HG03066 (cell line): ENCODE data around the gene UBE2Q2.
A peak's percentile ranks its signal among the peaks of the same experiment; 100 is the strongest.
"Not testable (repeated sequence)": the region's sequence is repeated elsewhere in the genome, so short reads cannot be mapped to it uniquely, and the experiment has no call there.

ENCODE experiments used
- ATAC-seq: cut with Tn5 transposase; IDR thresholded peaks from one replicate; pipeline ENCODE4 v1.9.1; 2021; ENCODE audit warnings: low read depth; ENCODE audit not compliant: unreplicated experiment

Gene UBE2Q2

DNA sequence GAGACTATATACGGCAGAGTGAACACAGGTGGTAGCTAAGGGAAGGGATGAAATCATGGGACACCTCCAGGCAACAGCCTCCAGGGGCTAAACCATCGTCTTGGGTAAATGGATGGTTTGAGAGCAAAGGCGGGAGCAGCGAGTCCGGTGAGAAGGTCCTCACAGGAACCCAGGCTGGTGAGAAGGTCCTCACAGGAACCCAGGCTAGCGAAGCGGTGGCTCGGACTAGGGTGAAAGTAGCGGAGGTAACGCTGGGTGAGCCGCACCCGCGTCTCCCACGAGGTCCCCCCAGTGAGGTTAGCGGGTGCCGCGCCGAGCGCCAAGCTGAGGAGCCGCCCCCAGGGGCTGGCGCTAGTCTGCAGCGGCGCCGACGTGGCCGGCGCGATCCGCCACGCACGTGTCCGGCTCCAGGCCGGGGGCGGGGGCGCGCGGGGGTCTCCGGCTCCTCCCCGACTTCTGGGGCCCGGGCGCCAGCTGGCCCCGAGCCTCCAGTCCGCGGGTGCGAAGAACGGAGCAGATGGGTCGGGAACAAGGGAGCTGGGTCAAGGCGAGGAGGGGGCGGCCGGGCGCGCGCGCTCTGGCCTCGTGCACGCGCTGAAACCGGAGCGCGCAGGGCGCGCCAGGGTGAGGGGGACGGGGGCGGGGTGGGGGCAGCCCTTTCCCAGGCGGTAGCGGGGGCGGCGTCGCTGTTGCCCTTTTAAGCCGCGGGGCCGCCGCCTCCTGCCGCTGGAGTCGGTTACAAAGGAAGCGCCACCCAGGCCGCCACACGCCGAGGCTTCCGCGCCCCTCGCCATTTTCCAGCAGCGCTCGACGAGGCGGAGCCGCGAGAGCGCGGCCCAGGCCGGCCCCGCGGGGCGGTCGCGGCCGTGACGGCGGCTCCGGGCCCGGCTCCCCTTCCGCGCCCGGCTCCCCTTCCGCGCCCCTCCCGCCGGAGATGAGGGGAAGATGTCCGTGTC, at the start of gene UBE2Q2:
Gene UBE2Q2, plus strand, starts transcription at position 726 of the 956 bp plus-strand sequence. Its CDS starts 220 bp downstream, at position 946.
- ATAC-seq: peak; percentile 57

DNA sequence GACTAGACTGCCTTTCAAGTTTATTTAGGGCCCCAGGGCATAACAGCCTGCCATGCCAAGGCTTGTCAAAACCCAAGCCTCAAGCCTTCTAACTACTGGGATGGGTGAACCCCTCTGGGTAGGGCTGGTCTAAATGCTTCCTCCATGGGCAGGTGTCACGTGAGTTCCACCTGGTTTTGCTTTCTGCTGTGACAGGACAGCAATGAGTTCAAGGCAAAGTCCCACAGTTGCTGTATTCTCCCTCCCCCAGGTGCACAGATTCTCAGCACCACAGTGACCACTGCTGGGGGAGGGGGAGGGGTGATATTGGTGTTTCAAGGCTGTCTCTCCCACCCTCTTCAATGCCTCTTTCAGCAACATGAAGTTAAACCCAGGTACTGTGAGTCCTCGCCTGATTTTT, 46.9 kb upstream of the UBE2Q2 start:
- no peak for ATAC-seq

DNA sequence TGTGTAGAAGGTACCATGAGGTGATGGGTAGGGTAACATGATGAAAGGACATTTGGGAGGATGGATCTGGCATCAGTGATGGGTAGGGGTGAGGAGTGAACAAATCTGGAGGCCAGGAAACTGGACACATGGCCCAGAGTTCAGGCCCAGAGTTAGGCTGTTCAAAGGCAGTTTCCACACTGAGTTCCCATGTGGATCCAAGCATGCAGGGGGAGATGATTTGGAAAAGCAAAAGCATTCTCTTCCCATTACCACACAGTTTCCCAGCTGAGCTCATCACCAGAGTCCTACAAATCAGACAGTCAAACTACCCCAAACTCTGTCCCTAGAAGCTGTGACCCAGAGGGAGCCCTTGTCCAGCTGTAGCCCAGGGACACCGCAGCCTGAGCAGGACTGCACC, 46.1 kb upstream of the UBE2Q2 start:
- not testable (repeated sequence) for ATAC-seq

DNA sequence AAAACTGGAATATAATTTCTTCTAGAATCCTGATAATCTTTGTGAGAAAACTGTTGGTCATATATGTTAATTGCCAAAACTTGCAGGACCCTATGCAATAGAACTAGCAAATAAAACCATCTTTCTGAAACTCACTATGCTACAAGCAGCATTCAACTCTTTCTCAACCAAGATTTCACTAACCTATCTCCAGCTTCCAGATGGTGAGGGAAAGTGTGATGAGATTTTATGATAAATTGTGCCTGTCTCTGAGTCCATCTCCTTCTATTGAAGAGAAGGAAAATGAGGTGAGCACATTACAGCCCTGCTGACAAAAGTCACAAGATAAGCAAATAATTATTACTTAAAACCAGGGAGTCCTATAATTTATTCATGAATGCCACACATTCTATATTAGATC, 44.1 kb upstream of the UBE2Q2 start:
- no peak for ATAC-seq

DNA sequence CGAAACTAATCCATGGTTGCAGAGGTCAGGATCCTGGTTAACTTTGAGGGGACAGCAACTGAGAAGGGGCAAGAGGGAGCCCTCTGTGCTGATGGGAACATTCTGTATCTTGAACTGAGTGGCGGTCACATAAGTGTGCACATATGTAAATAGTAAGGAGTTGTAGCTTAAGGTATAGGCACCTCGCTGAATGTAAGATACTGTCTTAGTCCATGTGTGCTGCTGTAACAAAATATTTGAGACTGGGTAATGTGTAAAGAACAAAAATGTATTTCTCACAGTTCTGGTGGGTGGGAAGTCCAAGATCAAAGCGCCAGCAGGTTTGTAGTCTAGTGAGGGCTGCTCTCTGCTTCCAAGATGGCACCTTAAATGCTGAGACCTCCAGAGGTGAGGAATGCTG, 42.8 kb upstream of the UBE2Q2 start:
- not testable (repeated sequence) for ATAC-seq

DNA sequence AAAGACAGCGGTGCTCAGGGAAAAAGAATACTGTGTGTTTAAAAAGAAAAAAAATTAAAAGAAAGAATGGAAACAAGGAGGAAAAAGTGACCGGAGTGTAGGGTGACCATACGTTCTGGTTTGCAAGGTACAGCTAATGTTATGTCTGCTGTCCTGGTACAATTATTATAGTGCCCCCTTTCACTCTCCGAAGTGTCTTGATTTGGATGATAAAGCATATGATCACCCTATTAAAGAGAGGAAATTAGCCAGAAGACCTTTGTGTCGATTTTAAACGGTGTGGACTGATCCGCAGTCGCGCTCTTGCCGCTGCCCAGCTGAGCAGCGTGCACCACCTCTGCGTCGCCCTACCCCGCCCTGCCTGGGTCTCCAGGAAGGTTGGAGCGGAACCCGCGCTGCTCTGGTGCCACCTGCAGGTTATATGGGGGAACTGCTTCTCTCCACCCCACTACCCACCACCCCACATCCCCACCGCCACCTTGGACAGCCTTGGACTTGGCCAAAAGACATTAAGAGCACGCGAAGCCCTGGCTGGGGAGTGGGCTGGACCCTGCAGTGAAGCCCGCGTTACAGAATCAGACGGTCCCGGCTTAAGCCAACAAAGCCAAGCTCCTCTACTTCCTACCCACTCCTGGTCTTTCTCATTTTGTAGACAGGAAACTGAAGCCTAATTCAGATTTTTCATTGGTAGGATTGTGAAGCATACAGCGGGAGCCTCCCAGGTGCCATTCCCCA, 41.2 kb upstream of the UBE2Q2 start:
- ATAC-seq: peak; percentile 63

DNA sequence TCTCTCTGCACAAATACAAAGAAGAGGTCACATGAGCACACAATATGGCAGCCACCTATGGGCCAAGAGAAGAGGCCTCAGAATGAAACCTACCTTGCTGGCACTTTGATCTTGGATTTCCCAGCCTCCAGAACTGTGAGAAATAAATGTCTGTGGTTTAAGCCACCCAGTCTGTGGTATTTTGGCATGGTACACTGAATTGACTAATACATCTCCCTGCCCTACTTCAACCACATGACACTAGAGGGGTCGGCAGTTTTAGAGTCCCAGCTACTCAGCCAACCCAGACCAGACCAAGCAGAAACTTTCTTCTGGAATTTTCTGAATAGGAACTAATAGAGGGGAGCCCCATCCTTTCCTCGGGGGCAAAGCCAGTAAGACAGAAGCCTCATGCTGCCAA, 35.8 kb upstream of the UBE2Q2 start:
- ATAC-seq: not testable (repeated sequence)

DNA sequence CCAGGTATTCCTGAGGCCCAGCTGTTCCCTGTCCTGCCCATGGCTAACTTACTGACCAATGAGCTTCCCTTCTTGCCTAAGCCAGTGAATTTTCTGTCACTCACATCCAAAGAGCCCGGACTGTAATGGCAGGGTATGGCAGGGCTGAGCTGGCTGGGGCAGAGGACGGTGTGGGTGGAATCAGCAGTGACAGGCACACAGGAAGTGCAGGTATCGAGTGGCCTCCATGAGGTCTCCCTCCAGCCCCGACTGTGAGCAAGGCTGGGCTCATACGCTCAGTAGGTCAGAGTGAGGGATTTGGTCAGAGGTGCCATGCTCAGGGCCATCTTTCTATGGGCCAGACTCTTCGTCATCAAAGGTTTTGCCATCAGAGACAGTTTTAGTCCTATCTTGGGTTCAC, 35.2 kb upstream of the UBE2Q2 start:
- ATAC-seq: not testable (repeated sequence)

DNA sequence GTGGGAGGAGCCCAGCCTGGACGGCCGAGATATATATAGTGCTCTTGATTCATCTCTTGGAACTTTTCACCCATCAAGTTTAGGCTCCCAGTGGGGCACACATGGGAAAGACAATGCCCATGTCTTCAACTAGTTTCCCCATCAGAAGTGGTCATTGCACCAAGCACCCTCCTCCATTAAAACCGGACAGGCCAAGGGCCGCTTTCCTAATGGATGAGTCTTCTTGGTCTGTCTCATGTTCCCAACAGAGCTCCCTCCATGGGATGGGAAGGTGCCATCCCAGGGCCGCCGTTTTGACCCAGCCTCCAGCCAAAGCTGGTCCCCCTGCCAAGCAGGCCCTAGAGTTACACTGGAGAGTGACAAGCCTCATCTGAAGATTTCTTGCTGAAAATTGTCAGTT, 34.7 kb upstream of the UBE2Q2 start:
- ATAC-seq: no peak

DNA sequence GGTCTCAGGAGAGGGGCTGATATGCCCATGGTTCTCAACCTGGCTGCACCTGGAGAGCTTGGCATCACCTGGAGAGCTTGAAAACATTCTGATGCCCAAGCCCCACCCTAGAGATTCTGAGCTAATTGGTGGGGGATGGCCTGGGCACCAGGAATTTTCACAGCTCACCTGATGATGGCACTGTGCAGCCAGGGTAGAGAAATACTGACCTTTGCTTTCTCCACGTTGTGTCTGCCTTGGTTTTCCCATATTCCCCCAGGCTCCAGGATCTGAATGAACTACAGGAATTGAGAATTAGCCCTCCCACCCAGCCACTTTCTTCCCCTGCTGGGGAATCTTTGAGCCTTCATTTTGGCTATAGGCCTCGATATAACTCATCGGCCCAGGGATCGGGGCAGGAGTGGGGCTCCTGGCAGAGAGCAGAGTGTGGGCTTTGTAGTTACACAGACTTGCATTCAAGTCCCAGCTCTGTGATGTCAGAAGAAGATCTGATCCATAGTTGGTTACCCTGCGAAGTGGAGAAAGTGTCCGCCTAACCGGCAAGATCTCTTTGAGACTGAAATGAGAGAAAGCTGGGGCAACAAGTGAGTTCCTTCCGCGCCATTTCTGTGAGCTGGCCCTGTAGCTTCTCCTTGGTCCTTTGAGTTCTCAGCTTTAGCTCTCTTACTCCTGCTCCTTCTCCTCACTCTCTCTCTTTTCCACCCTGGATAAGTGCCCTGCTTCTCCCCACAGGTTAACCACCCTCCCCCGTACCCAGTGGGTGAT, 33.1 kb upstream of the UBE2Q2 start:
- no peak for ATAC-seq

DNA sequence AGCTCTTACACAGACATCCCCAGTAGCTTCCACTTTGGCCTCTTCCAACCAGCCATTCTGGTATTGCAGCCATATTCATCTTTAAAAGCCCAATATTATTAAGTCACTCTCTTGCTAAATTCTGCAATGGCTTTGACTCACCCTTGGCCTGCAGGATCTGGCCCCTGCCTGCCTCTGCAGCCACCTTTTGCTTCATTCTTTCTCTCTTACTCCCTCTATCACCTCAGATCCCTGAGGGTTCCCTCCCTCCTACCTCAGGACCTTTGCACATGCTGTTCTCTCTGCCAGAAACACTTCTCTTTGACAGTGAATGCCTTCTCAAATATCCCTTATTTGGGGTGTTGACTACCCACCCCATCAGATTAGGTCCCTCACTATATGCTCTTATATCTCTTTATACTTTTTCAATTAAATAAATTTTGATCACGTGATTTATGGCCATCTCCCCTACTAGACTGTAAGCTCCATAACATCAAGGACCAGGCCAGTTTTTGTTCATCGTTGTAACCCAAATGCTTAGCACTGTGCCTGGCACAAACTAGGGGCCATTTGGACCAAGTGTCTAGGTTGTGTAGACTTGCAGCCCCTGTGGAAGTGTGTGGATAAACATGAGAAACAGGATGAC, 32.3 kb upstream of the UBE2Q2 start:
- no peak for ATAC-seq

DNA sequence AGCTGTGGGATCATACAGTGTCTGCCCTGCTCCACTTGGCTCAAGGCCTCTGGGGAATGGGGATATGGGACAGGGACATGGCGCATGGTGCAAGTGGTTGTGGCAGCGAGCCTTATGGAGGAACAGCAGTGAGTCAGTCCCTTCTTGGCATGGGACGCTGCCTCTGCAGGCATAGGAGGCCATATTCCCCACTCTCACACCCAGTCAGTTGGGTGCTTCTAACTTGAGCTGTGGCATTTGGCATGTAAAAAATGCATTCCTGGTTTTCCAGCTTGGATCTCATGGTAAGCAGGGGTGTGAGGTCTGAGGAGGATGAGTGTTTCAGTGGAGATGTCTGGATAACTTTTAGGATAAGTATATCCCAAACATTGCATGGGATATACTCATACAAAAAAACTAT, 31.6 kb upstream of the UBE2Q2 start:
- no peak for ATAC-seq

DNA sequence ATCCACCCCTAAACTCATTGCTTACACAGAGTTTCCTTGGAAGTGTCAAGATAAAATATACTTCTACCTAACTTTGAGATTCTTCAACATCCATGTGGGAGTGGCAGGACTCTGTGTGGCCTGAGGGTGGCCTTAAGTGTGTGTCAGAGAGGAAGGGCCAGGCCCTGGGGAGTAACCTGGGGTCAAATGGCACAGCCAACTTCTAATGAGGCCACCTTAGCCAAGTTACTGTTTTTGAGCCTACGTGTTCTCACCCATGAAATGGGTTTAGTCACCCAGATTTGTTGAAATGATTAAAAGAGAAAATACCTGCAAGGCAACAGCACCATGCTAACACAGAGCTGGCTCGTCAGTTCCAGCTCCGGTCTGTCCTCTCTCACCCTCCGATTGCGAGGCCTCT, 28.5 kb upstream of the UBE2Q2 start:
- ATAC-seq: no peak

DNA sequence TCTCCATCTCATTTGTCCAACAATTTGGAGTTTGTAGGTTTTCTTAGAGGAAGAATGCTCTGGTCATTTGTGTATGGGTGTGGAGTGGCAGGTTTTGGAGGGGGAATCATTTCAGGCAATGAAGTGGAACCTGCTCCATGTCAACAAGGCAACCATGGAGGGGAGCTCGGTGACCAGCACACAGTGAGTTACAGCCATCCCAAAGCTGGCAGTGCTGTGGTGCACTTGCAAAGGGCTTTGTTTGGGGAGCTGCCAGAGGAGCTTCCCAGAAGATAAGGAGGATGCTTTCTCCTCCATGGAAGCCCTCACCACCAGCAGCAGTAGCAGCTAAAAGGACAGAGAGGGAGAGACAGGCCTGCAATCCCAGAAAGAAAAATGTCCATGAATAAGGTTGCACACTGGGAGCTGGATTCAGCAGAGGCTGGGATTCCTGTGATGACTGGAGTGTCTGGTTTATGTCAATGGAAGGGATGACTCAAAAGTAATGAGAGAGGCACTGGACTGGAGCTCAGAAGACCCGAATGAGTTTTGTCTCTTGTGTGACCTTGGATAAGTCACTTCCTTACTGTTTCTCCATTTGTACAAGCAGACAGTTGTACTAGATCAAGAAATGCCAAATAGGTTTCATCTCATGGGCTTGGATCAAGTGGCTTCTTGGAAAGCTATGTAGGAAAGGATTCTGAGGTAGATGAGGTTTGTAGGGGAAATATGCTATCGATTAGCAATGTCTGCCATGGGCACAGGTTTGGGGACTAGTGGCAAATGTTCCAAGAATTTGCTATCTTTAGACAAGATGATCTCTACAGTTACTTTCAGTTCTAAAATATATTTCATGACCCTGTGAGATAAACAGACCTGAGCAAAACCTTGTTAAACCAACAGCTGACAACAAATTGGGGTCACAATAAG, 27.2 kb upstream of the UBE2Q2 start:
- ATAC-seq: no peak

DNA sequence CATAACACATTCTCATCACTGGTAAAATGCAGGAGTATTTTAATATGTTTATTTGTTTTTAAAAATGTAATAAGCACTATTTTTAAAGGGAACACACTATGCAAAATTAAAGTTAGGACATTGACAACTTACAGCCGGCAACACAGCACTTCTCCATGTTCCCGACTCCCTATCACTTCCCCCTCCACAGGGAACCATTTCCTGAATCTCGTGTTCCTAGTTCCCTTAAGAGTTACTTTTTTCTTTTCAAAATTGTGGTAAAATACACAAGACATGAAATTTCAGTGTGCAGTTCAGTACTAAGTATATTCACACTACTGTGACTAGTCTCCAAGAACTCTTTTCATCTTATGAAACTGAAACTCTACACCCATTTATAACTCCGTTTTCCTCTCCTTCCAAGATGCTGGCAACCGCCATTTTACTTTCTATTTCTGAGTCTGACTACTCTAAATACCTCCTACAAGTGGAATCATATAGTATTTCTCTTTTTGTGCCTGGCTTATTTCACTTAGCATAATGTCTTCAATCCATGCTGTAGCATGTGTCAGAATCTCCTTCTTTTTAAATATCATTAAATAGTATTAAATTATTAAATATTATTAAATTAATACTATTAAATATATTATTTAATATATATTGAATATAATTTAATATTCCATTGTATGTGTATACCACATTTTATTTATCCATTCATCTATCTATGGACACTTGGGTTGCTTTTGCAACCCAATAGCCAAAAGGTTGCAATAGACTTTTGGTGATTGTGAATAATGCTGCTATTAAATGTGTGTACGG, 25.9 kb upstream of the UBE2Q2 start:
- no peak for ATAC-seq

DNA sequence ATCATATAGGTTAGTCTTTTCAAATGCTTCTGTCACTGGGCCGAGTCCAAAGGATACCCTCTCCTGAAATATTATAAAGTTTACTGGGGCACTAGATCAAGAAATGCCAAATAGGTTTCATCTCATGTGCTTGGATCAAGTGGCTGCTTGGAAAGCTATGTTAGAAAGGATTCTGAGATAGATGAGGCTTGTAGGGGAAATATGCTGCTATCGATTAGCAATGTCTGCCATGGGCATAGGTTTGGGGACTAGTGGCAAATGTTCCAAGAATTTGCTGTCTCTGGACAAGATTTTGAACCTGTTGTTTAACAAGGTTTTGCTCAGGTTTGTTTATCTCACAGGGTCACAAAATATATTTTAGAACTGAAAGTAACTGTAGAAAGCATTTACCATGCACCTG, 23.0 kb upstream of the UBE2Q2 start:
- ATAC-seq: no peak

DNA sequence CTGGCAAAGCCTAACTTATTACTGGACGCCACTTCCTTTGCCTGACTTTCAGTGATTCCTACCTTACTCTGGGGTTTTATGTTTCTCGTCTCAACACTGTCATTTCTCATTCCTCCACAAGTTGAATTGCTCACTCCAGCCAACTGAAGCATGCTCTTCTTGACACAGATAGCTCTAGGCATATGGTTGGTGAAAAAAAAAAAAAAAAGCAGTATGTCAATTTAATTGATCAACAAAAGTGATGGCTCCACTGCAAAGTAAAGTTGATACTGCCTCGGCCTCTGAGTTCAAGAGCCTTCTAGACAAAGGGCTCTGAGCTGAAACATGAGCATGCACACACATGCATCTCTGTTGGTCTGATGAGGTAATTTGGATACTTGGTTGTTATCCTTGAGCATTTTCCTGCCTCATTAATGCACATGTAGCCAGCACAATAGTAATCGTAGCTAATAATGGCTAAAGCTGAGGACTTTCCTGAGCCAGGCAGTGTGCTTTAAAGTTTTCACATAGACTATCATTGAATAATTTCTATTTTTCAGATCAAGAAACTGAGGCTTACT, 21.4 kb upstream of the UBE2Q2 start:
- no peak for ATAC-seq

DNA sequence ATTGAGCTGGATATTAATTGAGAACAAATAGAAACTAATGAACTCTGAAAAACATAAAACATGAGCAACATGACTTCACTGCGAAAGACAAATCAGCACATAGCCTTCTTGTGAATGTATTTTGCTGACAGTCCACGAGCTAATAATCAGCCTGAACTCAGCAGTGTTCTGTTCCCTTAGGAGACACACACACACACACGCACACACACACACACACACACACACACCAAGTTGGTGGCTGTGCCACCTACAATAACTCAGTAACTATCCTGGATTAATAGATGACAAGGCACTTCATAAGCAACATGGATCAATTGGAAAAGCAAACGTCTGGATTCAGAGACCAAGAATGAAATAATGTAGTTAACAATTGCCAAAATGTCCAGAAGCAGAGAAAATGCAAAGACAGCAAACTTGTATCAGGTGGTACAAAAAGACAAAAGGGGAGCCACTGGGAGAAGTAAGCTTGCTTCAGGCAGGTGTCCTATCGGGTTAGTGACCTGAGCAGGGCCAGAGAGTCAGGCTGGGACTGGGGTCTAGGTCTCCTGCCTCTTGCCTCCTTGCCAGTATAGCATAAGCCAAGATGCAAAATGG, 20.5 kb upstream of the UBE2Q2 start:
- ATAC-seq: no peak
